K562 (cell line): ENCODE results near the gene C17orf75. TPM values are rescaled to one million over a fixed set of nuclear protein-coding genes. Genes with fewer than 3 reads are reported as not detected.

Experiments used
- ATAC-seq: fragments of 200-7000 bp; cut with Tn5 transposase; 3 replicates; pipeline ENCODE4 v1.9.1; 2020; ENCODE audit warnings: moderate library complexity
- BruUV-seq: library from RNA; stranded (reverse); fragments of 400-500 nt; replicated peaks from 2 replicates; lab custom pipeline; 2021; lab: Mats Ljungman, UMichigan
- CTCF ChIA-PET: fragments of 300-600 bp; formaldehyde crosslinking; extraction: SDS; loops from one replicate; lab custom pipeline; 2021; ENCODE audit warnings: low intra/inter-chr PET ratio; lab: Yijun Ruan, JAX
- POLR2A ChIA-PET: fragments of 300-600, 350-650 bp; sonication (Branson Sonifier 250); formaldehyde crosslinking; extraction: SDS; loops from one replicate; lab custom pipeline; 2021; ENCODE audit warnings: antibody characterized with exemption, inconsistent platforms; lab: Yijun Ruan, JAX
- DNase-seq, 4 experiments: peaks; one replicate each; pipeline versions ENCODE4 v3.0.0 to v3.0.0-alpha.2; 2011 to 2018; ENCODE audit warnings: low spot score in 3 of 4, mixed read lengths in 3 of 4; ENCODE audit errors: extremely low read depth in 1 of 4
- FAIRE-seq: peaks from 2 replicates; lab custom pipeline; 2011; peaks lifted over from hg19 to GRCh38; lab: Jason Lieb, UNC
- H2AFZ ChIP-seq: 2 replicates; pipeline ENCODE4 v1.6.0; 2011; ENCODE audit warnings: low read depth, low read length, control low read depth, inconsistent platforms
- H3K27ac ChIP-seq: fragments of 200-600 bp; 3 replicates; pipeline ENCODE4 v1.8.0; 2011; ENCODE audit warnings: low read depth, mild to moderate bottlenecking, control low read depth, inconsistent platforms, low read length, moderate library complexity, mixed read lengths; ENCODE audit errors: extremely low read depth
- H3K27me3 ChIP-seq, 2 experiments: fragments of 300-600 bp in 1 of 2; 2 replicates in 1 of 2; 3 replicates in 1 of 2; pipeline versions ENCODE4 v1.6.0 to v1.8.0; 2011; ENCODE audit warnings: inconsistent platforms in 2 of 2, low read length in 2 of 2, mild to moderate bottlenecking in 1 of 2, mixed read lengths in 1 of 2, moderate library complexity in 1 of 2; ENCODE audit not compliant: control insufficient read depth in 2 of 2, insufficient read depth in 2 of 2
- H3K36me3 ChIP-seq: fragments of 300-600 bp; 3 replicates; pipeline ENCODE4 v1.8.0; 2011; ENCODE audit warnings: mild to moderate bottlenecking, low read length, inconsistent platforms; ENCODE audit not compliant: control insufficient read depth, insufficient read depth
- H3K4me1 ChIP-seq, 2 experiments: fragments of 200-600 bp in 1 of 2; replicated peaks in 1 of 2; 2 replicates in 1 of 2; 3 replicates in 1 of 2; pipeline versions ENCODE4 v1.5.1 to v1.8.0; 2011; ENCODE audit warnings: inconsistent platforms in 2 of 2, low read length in 2 of 2, mild to moderate bottlenecking in 1 of 2, mixed read lengths in 1 of 2, moderate library complexity in 1 of 2; ENCODE audit not compliant: control insufficient read depth in 2 of 2, insufficient read depth in 2 of 2
- H3K4me2 ChIP-seq: 2 replicates; pipeline ENCODE4 v1.6.1; 2011; ENCODE audit warnings: low read length, control low read depth, inconsistent platforms, mixed read lengths; ENCODE audit not compliant: insufficient read depth
- H3K4me3 ChIP-seq: fragments of 200-600 bp; sonication (generic), shearing (Covaris generic); 2 replicates; pipeline ENCODE4 v1.5.1; 2016; ENCODE audit warnings: control low read depth, inconsistent platforms
- H3K79me2 ChIP-seq: fragments of 200-600 bp; 3 replicates; pipeline ENCODE4 v1.8.0; 2011; ENCODE audit warnings: low read length, inconsistent platforms; ENCODE audit not compliant: control insufficient read depth, insufficient read depth
- H3K9ac ChIP-seq, 2 experiments: 2 replicates each; pipeline versions ENCODE4 v1.6.0 to v1.6.1; 2011; ENCODE audit warnings: low read depth in 2 of 2, low read length in 2 of 2, control low read depth in 1 of 2, inconsistent platforms in 1 of 2, mild to moderate bottlenecking in 1 of 2, mixed read lengths in 1 of 2; ENCODE audit not compliant: insufficient read depth in 1 of 2
- H3K9me1 ChIP-seq: one replicate; pipeline ENCODE4 v1.6.0; 2011; ENCODE audit warnings: inconsistent platforms, mild to moderate bottlenecking, low read length, moderate library complexity; ENCODE audit not compliant: control insufficient read depth, insufficient read depth
- H3K9me3 ChIP-seq: replicated peaks from 2 replicates; pipeline ENCODE4 v1.5.1; 2011; ENCODE audit warnings: low read depth, low read length, inconsistent platforms; ENCODE audit not compliant: control insufficient read depth, insufficient read depth
- H4K20me1 ChIP-seq: replicated peaks from 2 replicates; pipeline ENCODE4 v1.6.1; 2011; ENCODE audit warnings: low read length, inconsistent platforms, mixed read lengths; ENCODE audit not compliant: control insufficient read depth, insufficient read depth
- CEBPG ChIP-seq, 3 experiments: fragments of 200-800 bp in 1 of 3; sonication (Bioruptor generic) in 1 of 3; sonication (generic) in 1 of 3; formaldehyde crosslinking in 1 of 3; IDR thresholded peaks in 2 of 3; conservative IDR thresholded peaks in 1 of 3; 2 replicates each; pipeline versions ENCODE4 v1.6.1 to v1.8.0; 2016 to 2022; ENCODE audit warnings: missing compliant biosample characterization in 2 of 3, missing genetic modification characterization in 2 of 3, mild to moderate bottlenecking in 1 of 3, missing genetic modification reagents in 1 of 3
- CXXC5 ChIP-seq: fragments of 250-450 bp; sonication (Bioruptor Pico); IDR thresholded peaks from 2 replicates; pipeline ENCODE4 v1.8.0; 2022; ENCODE audit warnings: inconsistent platforms, mild to moderate bottlenecking, moderate library complexity
- EP400 ChIP-seq: fragments of 450-650 bp; IDR thresholded peaks from 2 replicates; pipeline ENCODE4 v1.6.1; 2017; ENCODE audit warnings: antibody characterized with exemption, mild to moderate bottlenecking, moderate library complexity
- KLF16 ChIP-seq: IDR thresholded peaks from 2 replicates; pipeline ENCODE4 v1.6.1; 2016; ENCODE audit warnings: antibody characterized with exemption
- MIER1 ChIP-seq: fragments of 450-650 bp; IDR thresholded peaks from 2 replicates; pipeline ENCODE4 v1.6.1; 2016; ENCODE audit warnings: antibody characterized with exemption, mild to moderate bottlenecking, low read depth
- MYC ChIP-seq, 2 experiments: fragments of 250-450 bp in 1 of 2; sonication (Bioruptor Pico) in 1 of 2; IDR thresholded peaks; 2 replicates each; pipeline versions ENCODE4 v1.5.1 to v1.6.1; 2012 to 2021; ENCODE audit warnings: low read depth in 2 of 2, borderline replicate concordance in 1 of 2, improper control_type of control experiment in 1 of 2, low read length in 1 of 2, mild to moderate bottlenecking in 1 of 2, moderate library complexity in 1 of 2
- POLR2B ChIP-seq: fragments of 450-650 bp; IDR thresholded peaks from 2 replicates; pipeline ENCODE4 v1.6.1; 2018; ENCODE audit warnings: low read depth; ENCODE audit not compliant: partially characterized antibody
- RNF2 ChIP-seq: sonication (generic); IDR thresholded peaks from 2 replicates; pipeline ENCODE4 v1.6.1; 2016
- TARDBP ChIP-seq: fragments of 450-650 bp; IDR thresholded peaks from 2 replicates; pipeline ENCODE4 v1.6.1; 2016
- TFAM ChIP-seq: fragments of 250-450 bp; sonication (Bioruptor Pico); conservative IDR thresholded peaks from 2 replicates; pipeline ENCODE4 v1.5.0; 2021; ENCODE audit warnings: mild to moderate bottlenecking, moderate library complexity
- ZNF384 ChIP-seq: IDR thresholded peaks from 2 replicates; pipeline ENCODE4 v1.6.1; 2012; ENCODE audit warnings: low read depth, low read length, improper control_type of control experiment
- ZNF408 ChIP-seq: fragments of 250-450 bp; sonication (Bioruptor Pico); IDR thresholded peaks from 2 replicates; pipeline ENCODE4 v1.4.0; 2020; ENCODE audit warnings: low read depth, mild to moderate bottlenecking, moderate library complexity
- WGBS: fragments of 100-300 bp; shearing (Covaris generic); methylation state at CpG from one replicate; pipeline ENCODE4 v1.1.6; 2016; ENCODE audit warnings: low coverage, mixed read lengths; ENCODE audit not compliant: insufficient coverage; ENCODE audit errors: missing lambda C conversion rate; 5-methylcytosine and 5-hydroxymethylcytosine counted together
- in situ Hi-C: fragments of 300-500 bp; cut with MboI; formaldehyde crosslinking; loops from 4 replicates; pipeline ENCODE4 v1.15.0; 2018; ENCODE audit warnings: inconsistent platforms, mixed read lengths
- intact Hi-C: fragments of 100-400 bp; cut with micrococcal nuclease; formaldehyde crosslinking; loops from 2 replicates; pipeline ENCODE4 v1.14.2; 2022
- polyA plus RNA-seq, 8 experiments: library from polyadenylated mRNA; depleted of rRNA in 4 of 8; stranded (reverse) in 5 of 8; unstranded in 3 of 8; fragments of >200 nt; fragmentation: Nextera tagmentation in 2 of 8; fragmentation: Illumina TruSeq in 1 of 8; extraction: Ambion mirVana in 2 of 8; extraction: Trizol in 1 of 8; gene quantifications; 2 replicates each; pipeline versions ENCODE4 v1.2.1 to v1.2.3, GENCODE V29; 2011 to 2014; ENCODE audit warnings: inconsistent platforms in 1 of 8, missing spikeins in 1 of 8
- total RNA-seq, 7 experiments: library from RNA; depleted of rRNA in 6 of 7; stranded (reverse); fragments of >200 nt in 6 of 7; fragmentation: Illumina TruSeq in 2 of 7; extraction: Trizol in 2 of 7; gene quantifications; 2 replicates each; pipeline versions ENCODE4 v1.2.1 to v1.2.3, GENCODE V29; 2011 to 2021; ENCODE audit warnings: low replicate concordance in 1 of 7
- TF ChIP-seq, protein P1 (sequence below), 3 experiments: IDR thresholded peaks in 2 of 3; conservative IDR thresholded peaks in 1 of 3; 2 replicates each; pipeline ENCODE4 v1.5.1; 2011 to 2012; ENCODE audit warnings: low read length in 3 of 3, mild to moderate bottlenecking in 3 of 3, control low read depth in 2 of 3, improper control_type of control experiment in 1 of 3, inconsistent platforms in 1 of 3, low read depth in 1 of 3, mixed read lengths in 1 of 3, moderate library complexity in 1 of 3; ENCODE audit not compliant: insufficient read depth in 2 of 3
- TF ChIP-seq, protein P2 (sequence below), 2 experiments: IDR thresholded peaks; 2 replicates each; pipeline ENCODE4 v1.6.1; 2012; ENCODE audit warnings: improper control_type of control experiment in 2 of 2, low read depth in 2 of 2, low read length in 2 of 2, borderline replicate concordance in 1 of 2
- TF ChIP-seq, protein P3 (sequence below): sonication (generic); formaldehyde crosslinking; IDR thresholded peaks from 2 replicates; pipeline ENCODE4 v1.8.0; 2022; ENCODE audit warnings: mild to moderate bottlenecking, missing genetic modification reagents, borderline replicate concordance

The C17orf75 gene
- total and polyA plus RNA-seq, 9 of the 15 experiments (the other 6 are each of a cell fraction or from before 2014, with no cell fraction given), result 15.5 to 55.7 (median 18.5) TPM

DNA sequence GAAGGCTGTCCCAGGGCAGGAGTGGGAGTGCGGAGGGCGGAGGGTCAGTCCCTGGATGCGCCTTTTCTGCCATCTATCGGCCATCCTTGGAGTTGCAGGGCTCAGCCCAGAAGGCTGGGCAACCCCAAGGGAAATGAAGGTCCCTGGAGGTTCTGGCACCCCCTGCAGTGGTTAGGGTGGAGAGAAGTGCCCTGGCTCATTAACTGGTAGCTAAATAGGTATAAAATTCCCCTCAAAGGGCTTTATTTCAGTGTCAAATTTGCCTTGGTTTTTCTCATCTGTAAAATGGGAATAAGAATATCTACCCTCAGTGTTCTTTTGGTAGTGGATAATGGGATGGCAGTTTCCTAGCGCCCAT, 22.4 kb downstream of the C17orf75 start (continued):
- TF ChIP-seq CEBPG (CRISPR knock-in tag; IDR thresholded peaks at IDR 0.05) (no peak), CEBPG (tag; conservative IDR thresholded peaks at IDR 0.05 in 1 of 2, IDR thresholded peaks at IDR 0.05 in 1 of 2) (no peak), ZNF408 (CRISPR knock-in tag) (no peak), CXXC5 (CRISPR knock-in tag) (peak; percentile 46; the same call in 1 of the 2 replicates), KLF16 (peak; percentile 50; the same call in 1 of the 2 replicates), EP400 (no peak), ZNF384 (peak; percentile 34; the same call in 1 of the 2 replicates), TFAM (no peak)
- TF ChIP-seq, protein P1, sequence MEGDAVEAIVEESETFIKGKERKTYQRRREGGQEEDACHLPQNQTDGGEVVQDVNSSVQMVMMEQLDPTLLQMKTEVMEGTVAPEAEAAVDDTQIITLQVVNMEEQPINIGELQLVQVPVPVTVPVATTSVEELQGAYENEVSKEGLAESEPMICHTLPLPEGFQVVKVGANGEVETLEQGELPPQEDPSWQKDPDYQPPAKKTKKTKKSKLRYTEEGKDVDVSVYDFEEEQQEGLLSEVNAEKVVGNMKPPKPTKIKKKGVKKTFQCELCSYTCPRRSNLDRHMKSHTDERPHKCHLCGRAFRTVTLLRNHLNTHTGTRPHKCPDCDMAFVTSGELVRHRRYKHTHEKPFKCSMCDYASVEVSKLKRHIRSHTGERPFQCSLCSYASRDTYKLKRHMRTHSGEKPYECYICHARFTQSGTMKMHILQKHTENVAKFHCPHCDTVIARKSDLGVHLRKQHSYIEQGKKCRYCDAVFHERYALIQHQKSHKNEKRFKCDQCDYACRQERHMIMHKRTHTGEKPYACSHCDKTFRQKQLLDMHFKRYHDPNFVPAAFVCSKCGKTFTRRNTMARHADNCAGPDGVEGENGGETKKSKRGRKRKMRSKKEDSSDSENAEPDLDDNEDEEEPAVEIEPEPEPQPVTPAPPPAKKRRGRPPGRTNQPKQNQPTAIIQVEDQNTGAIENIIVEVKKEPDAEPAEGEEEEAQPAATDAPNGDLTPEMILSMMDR (IDR thresholded peaks at IDR 0.05 in 2 of 3, conservative IDR thresholded peaks at IDR 0.05 in 1 of 3; ENCODE audit: insufficient read depth in 2 of 3, low read depth in 1 of 3, low read length in 3 of 3), result peak; percentile 95 to 98 (median 97)
- TF ChIP-seq, all 486 proteins: peak for 31

DNA sequence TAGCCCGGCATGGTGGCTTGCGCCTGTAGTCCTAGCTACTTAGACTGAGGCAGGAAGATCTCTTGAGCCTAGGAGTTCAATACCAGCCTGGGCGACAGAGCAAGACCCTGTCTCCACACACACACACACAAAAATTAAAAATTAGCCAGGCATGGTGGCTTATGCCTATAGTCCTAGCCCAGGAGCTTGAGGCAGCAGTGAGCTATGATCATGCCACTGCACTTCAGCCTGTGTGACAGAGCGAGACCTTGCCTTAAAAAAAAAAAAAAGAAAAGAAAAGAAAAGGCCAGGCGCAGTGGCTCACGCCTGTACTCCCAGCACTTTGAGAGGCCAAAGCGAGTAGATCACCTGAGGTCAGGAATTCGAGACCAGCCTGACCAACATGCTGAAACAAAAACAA, 23.9 kb downstream of the C17orf75 start:
- no peaks in the 10 kb centered on the region for H4K20me1 ChIP-seq
- H3K4me3 ChIP-seq, result no peak overlapping the region
- H2AFZ ChIP-seq, result no peak overlapping the region
- H3K4me1 ChIP-seq, result peaks cover 0 to 4% of the 10 kb centered on the region in 2 experiments; a peak in 2 of 5 replicates
- 40% methylated on average over 5 of the region's 8 CpGs for WGBS
- no TSS peak for BruUV-seq
- no peaks in the 10 kb centered on the region for H3K9me1 ChIP-seq
- H3K27me3 ChIP-seq, result peaks cover 22 to 24% of the 10 kb centered on the region in 2 experiments
- DNase-seq, result no peak
- ATAC-seq, result no peak
- H3K36me3 ChIP-seq, result no peaks in the 10 kb centered on the region
- in situ Hi-C loops (loop anchor here (5.0 kb wide), 1 partner anchor 71 kb away; no protein-coding TSS in a partner anchor), intact Hi-C loops (no loop called here)
- CTCF ChIA-PET, result interaction anchor here (3.3 kb wide), 1 partner anchor 65 kb away, joined by 30 read pairs; no protein-coding TSS in a partner anchor
- H3K9ac ChIP-seq, result no peak overlapping the region
- no peaks in the 10 kb centered on the region for H3K9me3 ChIP-seq
- no peak overlapping the region for H3K4me2 ChIP-seq
- no peak for FAIRE-seq
- no peaks in the 10 kb centered on the region for H3K79me2 ChIP-seq
- no peak overlapping the region for H3K27ac ChIP-seq
- POLR2A ChIA-PET, result no interaction called here
- TF ChIP-seq, protein P2, sequence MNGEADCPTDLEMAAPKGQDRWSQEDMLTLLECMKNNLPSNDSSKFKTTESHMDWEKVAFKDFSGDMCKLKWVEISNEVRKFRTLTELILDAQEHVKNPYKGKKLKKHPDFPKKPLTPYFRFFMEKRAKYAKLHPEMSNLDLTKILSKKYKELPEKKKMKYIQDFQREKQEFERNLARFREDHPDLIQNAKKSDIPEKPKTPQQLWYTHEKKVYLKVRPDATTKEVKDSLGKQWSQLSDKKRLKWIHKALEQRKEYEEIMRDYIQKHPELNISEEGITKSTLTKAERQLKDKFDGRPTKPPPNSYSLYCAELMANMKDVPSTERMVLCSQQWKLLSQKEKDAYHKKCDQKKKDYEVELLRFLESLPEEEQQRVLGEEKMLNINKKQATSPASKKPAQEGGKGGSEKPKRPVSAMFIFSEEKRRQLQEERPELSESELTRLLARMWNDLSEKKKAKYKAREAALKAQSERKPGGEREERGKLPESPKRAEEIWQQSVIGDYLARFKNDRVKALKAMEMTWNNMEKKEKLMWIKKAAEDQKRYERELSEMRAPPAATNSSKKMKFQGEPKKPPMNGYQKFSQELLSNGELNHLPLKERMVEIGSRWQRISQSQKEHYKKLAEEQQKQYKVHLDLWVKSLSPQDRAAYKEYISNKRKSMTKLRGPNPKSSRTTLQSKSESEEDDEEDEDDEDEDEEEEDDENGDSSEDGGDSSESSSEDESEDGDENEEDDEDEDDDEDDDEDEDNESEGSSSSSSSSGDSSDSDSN (IDR thresholded peaks at IDR 0.05; ENCODE audit: borderline replicate concordance in 1 of 2, low read depth in 2 of 2, low read length in 2 of 2), result no peak
- TF ChIP-seq POLR2B, result no peak
- TF ChIP-seq, protein P3, sequence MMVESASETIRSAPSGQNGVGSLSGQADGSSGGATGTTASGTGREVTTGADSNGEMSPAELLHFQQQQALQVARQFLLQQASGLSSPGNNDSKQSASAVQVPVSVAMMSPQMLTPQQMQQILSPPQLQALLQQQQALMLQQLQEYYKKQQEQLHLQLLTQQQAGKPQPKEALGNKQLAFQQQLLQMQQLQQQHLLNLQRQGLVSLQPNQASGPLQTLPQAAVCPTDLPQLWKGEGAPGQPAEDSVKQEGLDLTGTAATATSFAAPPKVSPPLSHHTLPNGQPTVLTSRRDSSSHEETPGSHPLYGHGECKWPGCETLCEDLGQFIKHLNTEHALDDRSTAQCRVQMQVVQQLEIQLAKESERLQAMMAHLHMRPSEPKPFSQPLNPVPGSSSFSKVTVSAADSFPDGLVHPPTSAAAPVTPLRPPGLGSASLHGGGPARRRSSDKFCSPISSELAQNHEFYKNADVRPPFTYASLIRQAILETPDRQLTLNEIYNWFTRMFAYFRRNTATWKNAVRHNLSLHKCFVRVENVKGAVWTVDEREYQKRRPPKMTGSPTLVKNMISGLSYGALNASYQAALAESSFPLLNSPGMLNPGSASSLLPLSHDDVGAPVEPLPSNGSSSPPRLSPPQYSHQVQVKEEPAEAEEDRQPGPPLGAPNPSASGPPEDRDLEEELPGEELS, result no peak
- no peak for TF ChIP-seq TARDBP
- no peak for TF ChIP-seq RNF2
- TF ChIP-seq MYC (IDR thresholded peaks at IDR 0.05; ENCODE audit: low read depth, low read length), result no peak
- no peak for TF ChIP-seq MYC (CRISPR knock-in tag; IDR thresholded peaks at IDR 0.05; ENCODE audit: borderline replicate concordance, low read depth)
- no peak for TF ChIP-seq MIER1
